ENCODE measurements around the gene WDR55. TPM values are rescaled to one million over a fixed set of nuclear protein-coding genes. Genes with fewer than 3 reads are reported as not detected.

The WDR55 gene
- total and polyA plus RNA-seq, 10 of the 15 experiments (the other 5 are each of a cell fraction or from before 2014, with no cell fraction given): 3.4 to 27.8 (median 20.3) TPM

DNA sequence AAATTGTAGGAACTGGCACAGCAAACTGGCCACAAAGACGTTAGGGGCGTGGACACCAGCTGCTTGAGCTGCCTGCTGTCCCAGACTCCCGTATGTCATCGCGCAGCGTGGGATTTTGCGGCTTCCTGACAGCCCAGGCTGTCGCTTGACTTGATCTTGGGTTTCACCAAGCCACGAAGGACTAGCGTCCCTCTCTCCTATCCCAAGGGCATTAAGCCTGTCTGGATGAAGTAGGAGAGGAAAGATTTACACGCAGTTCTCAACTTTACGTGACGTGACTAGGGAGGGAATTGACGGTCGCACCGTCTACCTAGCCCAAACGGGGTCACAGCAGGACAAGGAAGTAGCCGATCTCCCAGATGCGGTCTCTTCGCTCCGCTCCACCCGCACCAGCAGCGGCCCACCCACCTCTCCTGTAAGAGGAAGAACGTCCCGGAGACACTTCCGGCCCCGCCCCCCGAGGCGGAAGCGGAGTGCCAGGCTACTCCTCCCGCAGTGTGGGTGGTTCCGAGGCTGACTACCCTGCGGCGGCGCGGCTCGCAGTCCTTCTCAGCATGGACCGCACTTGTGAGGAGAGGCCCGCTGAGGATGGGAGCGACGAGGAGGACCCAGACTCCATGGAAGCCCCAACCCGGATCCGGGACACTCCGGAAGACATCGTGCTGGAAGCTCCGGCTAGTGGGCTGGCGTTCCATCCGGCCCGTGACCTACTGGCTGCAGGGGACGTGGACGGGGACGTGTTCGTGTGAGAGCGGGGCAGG is at the start of gene WDR55 (continued):
- TF ChIP-seq BCLAF1 (IDR thresholded peaks at IDR 0.05) (no peak), CBFB (IDR thresholded peaks at IDR 0.05; ENCODE audit: low read depth) (peak; percentile 79; the same call in 1 of the 2 replicates), ZNF384 (IDR thresholded peaks at IDR 0.05; ENCODE audit: borderline replicate concordance, low read depth, low read length) (no peak), KLF5 (IDR thresholded peaks at IDR 0.05; ENCODE audit: partially characterized antibody) (peak; percentile 62), STAT1 (conservative IDR thresholded peaks at IDR 0.05) (peak; percentile 29; the same call in 1 of the 2 replicates), ELK1 (IDR thresholded peaks at IDR 0.05; ENCODE audit: low read depth, low read length) (peak; percentile 77; the same call in 1 of the 2 replicates), CHD4 (IDR thresholded peaks at IDR 0.05) (no peak), NFYB (IDR thresholded peaks at IDR 0.05; ENCODE audit: insufficient read depth, low read depth, low read length) (no peak), ZBTB33 (IDR thresholded peaks at IDR 0.05) (no peak), ZNF274 (IDR thresholded peaks at IDR 0.05; ENCODE audit: insufficient read depth, insufficient read length) (no peak), WRNIP1 (IDR thresholded peaks at IDR 0.05; ENCODE audit: borderline replicate concordance, low read depth, low read length) (peak; percentile 93), CTCF (IDR thresholded peaks at IDR 0.05 in 2 of 3, conservative IDR thresholded peaks at IDR 0.05 in 1 of 3; ENCODE audit: control insufficient read depth in 2 of 3, extremely low read depth in 1 of 3, insufficient read depth in 1 of 3, low read depth in 3 of 3, low read length in 3 of 3) (no peak), HCFC1 (IDR thresholded peaks at IDR 0.05; ENCODE audit: low read length) (peak; percentile 29; the same call in 1 of the 2 replicates)
- TF ChIP-seq, protein P1, sequence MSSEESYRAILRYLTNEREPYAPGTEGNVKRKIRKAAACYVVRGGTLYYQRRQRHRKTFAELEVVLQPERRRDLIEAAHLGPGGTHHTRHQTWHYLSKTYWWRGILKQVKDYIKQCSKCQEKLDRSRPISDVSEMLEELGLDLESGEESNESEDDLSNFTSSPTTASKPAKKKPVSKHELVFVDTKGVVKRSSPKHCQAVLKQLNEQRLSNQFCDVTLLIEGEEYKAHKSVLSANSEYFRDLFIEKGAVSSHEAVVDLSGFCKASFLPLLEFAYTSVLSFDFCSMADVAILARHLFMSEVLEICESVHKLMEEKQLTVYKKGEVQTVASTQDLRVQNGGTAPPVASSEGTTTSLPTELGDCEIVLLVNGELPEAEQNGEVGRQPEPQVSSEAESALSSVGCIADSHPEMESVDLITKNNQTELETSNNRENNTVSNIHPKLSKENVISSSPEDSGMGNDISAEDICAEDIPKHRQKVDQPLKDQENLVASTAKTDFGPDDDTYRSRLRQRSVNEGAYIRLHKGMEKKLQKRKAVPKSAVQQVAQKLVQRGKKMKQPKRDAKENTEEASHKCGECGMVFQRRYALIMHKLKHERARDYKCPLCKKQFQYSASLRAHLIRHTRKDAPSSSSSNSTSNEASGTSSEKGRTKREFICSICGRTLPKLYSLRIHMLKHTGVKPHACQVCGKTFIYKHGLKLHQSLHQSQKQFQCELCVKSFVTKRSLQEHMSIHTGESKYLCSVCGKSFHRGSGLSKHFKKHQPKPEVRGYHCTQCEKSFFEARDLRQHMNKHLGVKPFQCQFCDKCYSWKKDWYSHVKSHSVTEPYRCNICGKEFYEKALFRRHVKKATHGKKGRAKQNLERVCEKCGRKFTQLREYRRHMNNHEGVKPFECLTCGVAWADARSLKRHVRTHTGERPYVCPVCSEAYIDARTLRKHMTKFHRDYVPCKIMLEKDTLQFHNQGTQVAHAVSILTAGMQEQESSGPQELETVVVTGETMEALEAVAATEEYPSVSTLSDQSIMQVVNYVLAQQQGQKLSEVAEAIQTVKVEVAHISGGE (CRISPR knock-in tag; IDR thresholded peaks at IDR 0.05): peak; percentile 68
- TF ChIP-seq, protein P2, sequence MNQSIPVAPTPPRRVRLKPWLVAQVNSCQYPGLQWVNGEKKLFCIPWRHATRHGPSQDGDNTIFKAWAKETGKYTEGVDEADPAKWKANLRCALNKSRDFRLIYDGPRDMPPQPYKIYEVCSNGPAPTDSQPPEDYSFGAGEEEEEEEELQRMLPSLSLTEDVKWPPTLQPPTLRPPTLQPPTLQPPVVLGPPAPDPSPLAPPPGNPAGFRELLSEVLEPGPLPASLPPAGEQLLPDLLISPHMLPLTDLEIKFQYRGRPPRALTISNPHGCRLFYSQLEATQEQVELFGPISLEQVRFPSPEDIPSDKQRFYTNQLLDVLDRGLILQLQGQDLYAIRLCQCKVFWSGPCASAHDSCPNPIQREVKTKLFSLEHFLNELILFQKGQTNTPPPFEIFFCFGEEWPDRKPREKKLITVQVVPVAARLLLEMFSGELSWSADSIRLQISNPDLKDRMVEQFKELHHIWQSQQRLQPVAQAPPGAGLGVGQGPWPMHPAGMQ (IDR thresholded peaks at IDR 0.05; ENCODE audit: borderline replicate concordance): no peak; the same call in 1 of the 2 replicates

All from GM12878 (cell line).